ENCODE data around the gene CLTC. TPM values are rescaled to one million over a fixed set of nuclear protein-coding genes. Genes with fewer than 3 reads are reported as not detected.
A peak's percentile ranks its signal among the peaks of the same experiment; 100 is the strongest.

Gene CLTC
- total RNA-seq, 1 donor from 2014 or later: 236 TPM

DNA sequence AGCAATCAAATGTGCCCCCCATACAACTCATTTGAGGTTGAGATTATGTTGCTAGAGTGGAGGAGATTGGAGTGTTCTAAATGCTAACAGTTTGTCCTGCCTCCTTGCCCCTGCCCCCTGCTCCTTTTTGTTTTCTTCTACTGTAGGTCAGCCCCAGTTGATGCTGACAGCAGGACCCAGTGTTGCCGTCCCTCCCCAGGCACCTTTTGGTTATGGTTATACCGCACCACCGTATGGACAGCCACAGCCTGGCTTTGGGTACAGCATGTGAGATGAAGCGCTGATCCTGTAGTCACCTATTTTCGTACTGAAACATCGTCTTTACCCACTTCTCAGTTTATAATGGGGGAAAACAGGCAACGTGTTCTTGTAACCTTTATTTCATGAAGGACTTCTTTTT, 73.9 kb downstream of the CLTC start:
- H3K4me3 ChIP-seq (ENCODE audit: low read length in 3 of 3): no peak overlapping the region
- no peak overlapping the region for H3K27ac ChIP-seq (ENCODE audit: low read depth, low read length)
- peaks cover 42 to 79% (median 68%) of the 10 kb centered on the region in 3 donors for H3K36me3 ChIP-seq (ENCODE audit: control insufficient read depth in 3 of 3, insufficient read depth in 3 of 3, low read length in 3 of 3)
- H3K4me1 ChIP-seq (ENCODE audit: control insufficient read depth in 3 of 3, insufficient read depth in 3 of 3, low read length in 3 of 3): no peaks in the 10 kb centered on the region
- H3K27me3 ChIP-seq (ENCODE audit: control insufficient read depth in 3 of 3, insufficient read depth in 3 of 3, low read length in 3 of 3): no peaks in the 10 kb centered on the region
- H3K9ac ChIP-seq (ENCODE audit: low read depth in 1 of 3, low read length in 3 of 3): no peak overlapping the region
- H3K9me3 ChIP-seq (ENCODE audit: control insufficient read depth in 3 of 3, low read length in 3 of 3): no peaks in the 10 kb centered on the region

- H3K36me3 ChIP-seq (ENCODE audit: control insufficient read depth in 3 of 3, insufficient read depth in 3 of 3, low read length in 3 of 3): peaks cover 49 to 83% (median 75%) of the 10 kb centered on the region in 3 donors
- H3K9ac ChIP-seq (ENCODE audit: low read depth in 1 of 3, low read length in 3 of 3): no peak overlapping the region
- H3K4me1 ChIP-seq (ENCODE audit: control insufficient read depth in 3 of 3, insufficient read depth in 3 of 3, low read length in 3 of 3): no peaks in the 10 kb centered on the region
- H3K4me3 ChIP-seq (ENCODE audit: low read length in 3 of 3): no peak overlapping the region
- H3K27me3 ChIP-seq (ENCODE audit: control insufficient read depth in 3 of 3, insufficient read depth in 3 of 3, low read length in 3 of 3): no peaks in the 10 kb centered on the region
- H3K27ac ChIP-seq (ENCODE audit: low read depth, low read length): no peak overlapping the region
- H3K9me3 ChIP-seq (ENCODE audit: control insufficient read depth in 3 of 3, low read length in 3 of 3): no peaks in the 10 kb centered on the region
Measured at GRCh38 chr17:59694344-59694743, 74.6 kb downstream of the CLTC start.

GRCh38 chr17:59695945-59696681, 76.4 kb downstream of the CLTC start:
- H3K27me3 ChIP-seq (ENCODE audit: control insufficient read depth in 3 of 3, insufficient read depth in 3 of 3, low read length in 3 of 3): no peaks in the 10 kb centered on the region
- peaks cover 38 to 74% (median 69%) of the 10 kb centered on the region in 3 donors for H3K36me3 ChIP-seq (ENCODE audit: control insufficient read depth in 3 of 3, insufficient read depth in 3 of 3, low read length in 3 of 3)
- H3K4me1 ChIP-seq (ENCODE audit: control insufficient read depth in 3 of 3, insufficient read depth in 3 of 3, low read length in 3 of 3): no peaks in the 10 kb centered on the region
- no peak overlapping the region for H3K4me3 ChIP-seq (ENCODE audit: low read length in 3 of 3)
- H3K27ac ChIP-seq (ENCODE audit: low read depth, low read length): no peak overlapping the region
- H3K9ac ChIP-seq (ENCODE audit: low read depth in 1 of 3, low read length in 3 of 3): no peak overlapping the region
- no peaks in the 10 kb centered on the region for H3K9me3 ChIP-seq (ENCODE audit: control insufficient read depth in 3 of 3, low read length in 3 of 3)

DNA sequence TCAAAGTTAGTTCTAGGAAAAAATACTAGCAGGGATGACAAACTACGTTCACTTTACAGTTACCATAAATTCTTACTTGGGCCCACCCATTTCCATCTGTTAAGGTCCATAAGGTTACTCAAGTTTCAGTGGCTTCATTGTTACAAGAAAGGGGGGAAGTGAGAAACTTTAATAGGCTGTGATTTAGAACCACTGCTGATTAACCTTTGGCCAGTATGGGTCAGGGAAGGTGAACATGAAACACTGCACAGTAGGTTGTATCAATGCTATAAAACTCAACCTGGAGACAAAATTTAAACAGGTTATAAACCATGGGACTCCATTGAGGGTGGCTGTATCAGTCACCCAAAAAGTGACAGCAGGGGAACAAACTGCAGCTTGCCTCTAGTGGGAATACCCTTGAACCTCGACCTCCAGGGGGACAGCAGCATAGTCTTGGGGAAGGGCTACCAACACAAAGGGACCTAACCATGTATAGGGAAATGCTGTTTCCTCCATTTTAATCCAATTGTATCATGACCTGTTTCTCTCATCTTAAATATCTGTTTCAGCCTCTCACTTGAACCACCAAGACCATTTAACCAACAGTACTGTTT, 77.1 kb downstream of the CLTC start:
- Histone ChIP-seq H3K27me3 (ENCODE audit: control insufficient read depth in 3 of 3, insufficient read depth in 3 of 3, low read length in 3 of 3) (no peaks in the 10 kb centered on the region), H3K9ac (ENCODE audit: low read depth in 1 of 3, low read length in 3 of 3) (no peak overlapping the region), H3K9me3 (ENCODE audit: control insufficient read depth in 3 of 3, low read length in 3 of 3) (no peaks in the 10 kb centered on the region), H3K36me3 (ENCODE audit: control insufficient read depth in 3 of 3, insufficient read depth in 3 of 3, low read length in 3 of 3) (peaks cover 34 to 68% (median 67%) of the 10 kb centered on the region in 3 donors), H3K4me3 (ENCODE audit: low read length in 3 of 3) (no peak overlapping the region), H3K27ac (ENCODE audit: low read depth, low read length) (no peak overlapping the region), H3K4me1 (ENCODE audit: control insufficient read depth in 3 of 3, insufficient read depth in 3 of 3, low read length in 3 of 3) (no peaks in the 10 kb centered on the region)

DNA sequence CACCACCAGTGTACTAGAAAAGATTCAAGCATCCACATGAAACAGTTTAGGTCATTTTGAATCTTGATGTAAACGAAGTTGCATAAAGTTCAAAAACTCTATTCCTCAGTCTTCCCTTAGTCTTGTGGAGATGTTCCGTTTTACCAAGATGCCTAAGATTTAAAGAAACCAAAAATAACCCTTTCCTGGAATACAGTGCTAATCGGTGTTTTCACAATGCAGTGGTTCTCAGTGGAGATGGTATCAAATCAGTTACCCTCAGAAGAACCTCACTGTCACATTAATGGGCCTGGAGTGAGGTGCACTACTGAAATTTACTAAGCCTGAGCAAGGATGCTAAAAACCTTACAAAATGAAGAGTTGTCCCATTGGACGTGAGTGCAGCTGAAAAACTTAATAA, 78.4 kb downstream of the CLTC start:
- Histone ChIP-seq H3K9me3 (ENCODE audit: control insufficient read depth in 3 of 3, low read length in 3 of 3) (no peaks in the 10 kb centered on the region), H3K4me1 (ENCODE audit: control insufficient read depth in 3 of 3, insufficient read depth in 3 of 3, low read length in 3 of 3) (no peaks in the 10 kb centered on the region), H3K9ac (ENCODE audit: low read depth in 1 of 3, low read length in 3 of 3) (no peak overlapping the region), H3K27me3 (ENCODE audit: control insufficient read depth in 3 of 3, insufficient read depth in 3 of 3, low read length in 3 of 3) (no peaks in the 10 kb centered on the region), H3K36me3 (ENCODE audit: control insufficient read depth in 3 of 3, insufficient read depth in 3 of 3, low read length in 3 of 3) (peaks cover 32 to 62% (median 58%) of the 10 kb centered on the region in 3 donors), H3K4me3 (ENCODE audit: low read length in 3 of 3) (no peak overlapping the region), H3K27ac (ENCODE audit: low read depth, low read length) (no peak overlapping the region)

- no peaks in the 10 kb centered on the region for H3K9me3 ChIP-seq (ENCODE audit: control insufficient read depth in 3 of 3, low read length in 3 of 3)
- H3K27me3 ChIP-seq (ENCODE audit: control insufficient read depth in 3 of 3, insufficient read depth in 3 of 3, low read length in 3 of 3): no peaks in the 10 kb centered on the region
- H3K4me1 ChIP-seq (ENCODE audit: control insufficient read depth in 3 of 3, insufficient read depth in 3 of 3, low read length in 3 of 3): no peaks in the 10 kb centered on the region
- H3K9ac ChIP-seq (ENCODE audit: low read depth in 1 of 3, low read length in 3 of 3): no peak overlapping the region
- H3K36me3 ChIP-seq (ENCODE audit: control insufficient read depth in 3 of 3, insufficient read depth in 3 of 3, low read length in 3 of 3): peaks cover 28 to 52% (median 48%) of the 10 kb centered on the region in 3 donors
- H3K4me3 ChIP-seq (ENCODE audit: low read length in 3 of 3): no peak overlapping the region
- no peak overlapping the region for H3K27ac ChIP-seq (ENCODE audit: low read depth, low read length)
Measured at GRCh38 chr17:59699218-59699617, 79.5 kb downstream of the CLTC start.

GRCh38 chr17:59699786-59700185, 80.1 kb downstream of the CLTC start:
- no peak overlapping the region for H3K27ac ChIP-seq (ENCODE audit: low read depth, low read length)
- peaks cover 28 to 46% (median 42%) of the 10 kb centered on the region in 3 donors for H3K36me3 ChIP-seq (ENCODE audit: control insufficient read depth in 3 of 3, insufficient read depth in 3 of 3, low read length in 3 of 3)
- no peak overlapping the region for H3K4me3 ChIP-seq (ENCODE audit: low read length in 3 of 3)
- no peaks in the 10 kb centered on the region for H3K9me3 ChIP-seq (ENCODE audit: control insufficient read depth in 3 of 3, low read length in 3 of 3)
- H3K9ac ChIP-seq (ENCODE audit: low read depth in 1 of 3, low read length in 3 of 3): no peak overlapping the region
- H3K27me3 ChIP-seq (ENCODE audit: control insufficient read depth in 3 of 3, insufficient read depth in 3 of 3, low read length in 3 of 3): no peaks in the 10 kb centered on the region
- no peaks in the 10 kb centered on the region for H3K4me1 ChIP-seq (ENCODE audit: control insufficient read depth in 3 of 3, insufficient read depth in 3 of 3, low read length in 3 of 3)

GRCh38 chr17:59702304-59702703, 82.6 kb downstream of the CLTC start:
- Histone ChIP-seq H3K4me3 (ENCODE audit: low read length in 3 of 3) (no peak overlapping the region), H3K4me1 (ENCODE audit: control insufficient read depth in 3 of 3, insufficient read depth in 3 of 3, low read length in 3 of 3) (peaks cover 5 to 16% (median 14%) of the 10 kb centered on the region in 3 donors), H3K9ac (ENCODE audit: low read depth in 1 of 3, low read length in 3 of 3) (no peak overlapping the region), H3K27me3 (ENCODE audit: control insufficient read depth in 3 of 3, insufficient read depth in 3 of 3, low read length in 3 of 3) (no peaks in the 10 kb centered on the region), H3K27ac (ENCODE audit: low read depth, low read length) (no peak overlapping the region), H3K9me3 (ENCODE audit: control insufficient read depth in 3 of 3, low read length in 3 of 3) (no peaks in the 10 kb centered on the region), H3K36me3 (ENCODE audit: control insufficient read depth in 3 of 3, insufficient read depth in 3 of 3, low read length in 3 of 3) (peaks cover 14 to 25% (median 24%) of the 10 kb centered on the region in 3 donors)

DNA sequence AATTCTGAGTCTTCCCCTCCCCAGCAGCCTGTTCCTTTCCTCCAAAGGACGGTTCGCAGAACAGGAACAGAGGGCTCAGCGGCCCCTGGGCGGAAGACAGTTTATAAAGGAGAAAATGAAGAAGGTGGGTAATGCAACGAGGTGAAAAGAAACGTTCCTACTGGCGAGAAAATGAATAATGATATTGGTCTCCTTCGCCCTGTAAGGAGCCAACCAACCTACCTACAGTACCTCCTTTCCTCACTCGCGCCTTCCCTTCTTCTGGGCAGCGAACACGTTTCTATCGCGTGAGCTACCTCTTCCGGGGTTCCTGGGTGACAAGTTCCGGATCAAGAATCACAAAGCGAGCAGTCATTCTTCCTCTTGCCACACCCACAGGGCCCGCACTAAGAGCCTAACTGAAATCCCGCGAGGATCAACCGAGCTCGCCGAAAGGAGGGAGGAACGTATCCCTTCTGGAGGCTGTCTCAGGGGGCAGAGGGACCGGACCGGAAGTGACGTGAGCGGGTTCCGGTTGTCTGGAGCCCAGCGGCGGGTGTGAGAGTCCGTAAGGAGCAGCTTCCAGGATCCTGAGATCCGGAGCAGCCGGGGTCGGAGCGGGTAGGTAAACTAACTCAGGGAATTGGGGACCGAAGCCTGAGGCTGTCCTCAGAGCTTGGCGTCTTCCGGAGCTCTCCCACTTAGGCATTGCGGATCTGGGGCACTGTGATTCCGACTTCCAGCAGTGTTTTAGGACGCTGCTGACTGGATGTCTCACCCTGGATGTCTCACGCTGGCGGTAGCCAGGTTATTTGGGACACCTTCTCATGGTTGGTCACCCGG, 87.7 kb downstream of the CLTC start, which contains the start of the genes PTRH2 and VMP1:
Gene PTRH2, minus strand, starts transcription at position 282 of the 822 bp plus-strand sequence. CDS start 9,452 bp downstream, outside the sequence.
Gene VMP1, plus strand, starts transcription at position 506 of the 822 bp plus-strand sequence. CDS start 23,793 bp downstream, outside the sequence.
- Histone ChIP-seq H3K36me3 (ENCODE audit: control insufficient read depth in 3 of 3, insufficient read depth in 3 of 3, low read length in 3 of 3) (no peaks in the 10 kb centered on the region), H3K4me3 (ENCODE audit: low read length in 3 of 3) (peak within 1 kb of the TSS; percentile 95 to 98 (median 96)), H3K4me1 (ENCODE audit: control insufficient read depth in 3 of 3, insufficient read depth in 3 of 3, low read length in 3 of 3) (peaks cover 15 to 30% (median 29%) of the 10 kb centered on the region in 3 donors), H3K27ac (ENCODE audit: low read depth, low read length) (peak within 1 kb of the TSS; percentile 96), H3K9ac (ENCODE audit: low read depth in 1 of 3, low read length in 3 of 3) (peak within 1 kb of the TSS; percentile 95 to 100 (median 97)), H3K27me3 (ENCODE audit: control insufficient read depth in 3 of 3, insufficient read depth in 3 of 3, low read length in 3 of 3) (no peaks in the 10 kb centered on the region), H3K9me3 (ENCODE audit: control insufficient read depth in 3 of 3, low read length in 3 of 3) (no peaks in the 10 kb centered on the region)
